PC-3 (cell line): ENCODE results near the gene GAS2. TPM values are rescaled to one million over a fixed set of nuclear protein-coding genes. Genes with fewer than 3 reads are reported as not detected.

Experiments
- ATAC-seq: fragments of 200-7000 bp; cut with Tn5 transposase; 2 replicates; pipeline ENCODE4 v1.9.1; 2020; ENCODE audit warnings: mild to moderate bottlenecking, moderate library complexity
- BruUV-seq: library from RNA; stranded (reverse); fragments of 400-500 nt; replicated peaks from 2 replicates; lab custom pipeline; 2021; lab: Mats Ljungman, UMichigan
- CTCF ChIA-PET: fragments of 300-600 bp; sonication (Branson Sonifier 250); formaldehyde crosslinking; loops from one replicate; lab custom pipeline; 2022; ENCODE audit warnings: antibody characterized with exemption; lab: Charles Lee
- POLR2A ChIA-PET: fragments of 300-600 bp; sonication (Branson Sonifier 250); formaldehyde crosslinking; loops from one replicate; lab custom pipeline; 2022; ENCODE audit warnings: antibody characterized with exemption; ENCODE audit not compliant: unreplicated experiment; lab: Charles Lee
- DNase-seq: peaks from one replicate; pipeline ENCODE4 v3.0.0-alpha.2; 2015
- H2AFZ ChIP-seq: fragments of 300-600 bp; sonication (generic); 2 replicates; pipeline ENCODE4 v1.6.0; 2016; ENCODE audit warnings: antibody characterized with exemption, low read length
- H3F3A ChIP-seq: fragments of 300-600 bp; sonication (generic); one replicate; pipeline ENCODE4 v1.6.0; 2017; ENCODE audit warnings: antibody characterized with exemption, low read length, control low read depth, mild to moderate bottlenecking; ENCODE audit not compliant: unreplicated experiment
- H3K27ac ChIP-seq: fragments of 300-600 bp; sonication (generic); 2 replicates; pipeline ENCODE4 v1.5.1; 2016; ENCODE audit warnings: mild to moderate bottlenecking, low read length
- H3K27me3 ChIP-seq: fragments of 300-600 bp; sonication (generic); 2 replicates; pipeline ENCODE4 v1.6.1; 2016; ENCODE audit warnings: low read length, mixed read lengths
- H3K36me3 ChIP-seq: fragments of 300-600 bp; sonication (generic); 2 replicates; pipeline ENCODE4 v1.6.1; 2016; ENCODE audit warnings: low read depth, mixed run types, low read length, mixed read lengths
- H3K4me1 ChIP-seq: fragments of 300-600 bp; sonication (generic); 2 replicates; pipeline ENCODE4 v1.5.1; 2016; ENCODE audit warnings: low read length; ENCODE audit not compliant: insufficient read depth
- H3K4me2 ChIP-seq: fragments of 300-600 bp; sonication (generic); 2 replicates; pipeline ENCODE4 v1.6.0; 2016; ENCODE audit warnings: low read length
- H3K4me3 ChIP-seq: fragments of 300-600 bp; sonication (generic); 2 replicates; pipeline ENCODE4 v1.5.1; 2016; ENCODE audit warnings: mild to moderate bottlenecking, low read length, mixed read lengths
- H3K79me2 ChIP-seq: fragments of 300-600 bp; sonication (generic); 2 replicates; pipeline ENCODE4 v1.6.1; 2017; ENCODE audit warnings: low read length, mixed read lengths
- H3K9ac ChIP-seq: fragments of 300-600 bp; sonication (generic); 2 replicates; pipeline ENCODE4 v1.6.0; 2016; ENCODE audit warnings: mild to moderate bottlenecking, low read length
- H3K9me2 ChIP-seq: fragments of 300-600 bp; sonication (generic); replicated peaks from 2 replicates; pipeline ENCODE4 v1.6.1; 2016; ENCODE audit warnings: mixed run types, low read length, mixed read lengths
- H3K9me3 ChIP-seq: fragments of 300-600 bp; sonication (generic); 2 replicates; pipeline ENCODE4 v1.6.1; 2016; ENCODE audit warnings: low read length, mixed read lengths
- H4K20me1 ChIP-seq: fragments of 300-600 bp; sonication (generic); 2 replicates; pipeline ENCODE4 v1.6.1; 2016; ENCODE audit warnings: low read length, mixed read lengths
- EZH2 ChIP-seq: fragments of 300-600 bp; sonication (generic); IDR thresholded peaks from one replicate; pipeline ENCODE4 v1.6.1; 2017; ENCODE audit warnings: antibody characterized with exemption, mild to moderate bottlenecking, low read length; ENCODE audit not compliant: unreplicated experiment
- EZH2phosphoT487 ChIP-seq: fragments of 300-600 bp; sonication (generic); IDR thresholded peaks from 2 replicates; pipeline ENCODE4 v1.6.1; 2018; ENCODE audit warnings: mild to moderate bottlenecking, antibody characterized with exemption, low read length, borderline replicate concordance
- intact Hi-C: fragments of 100-400 bp; cut with micrococcal nuclease; formaldehyde crosslinking; loops from 2 replicates; pipeline ENCODE4 v1.9.0; 2023
- total RNA-seq: library from RNA; depleted of rRNA; stranded (reverse); fragments of >200 nt; gene quantifications from 2 replicates; pipeline ENCODE4 v1.2.3, GENCODE V29; 2014
- TF ChIP-seq, protein P1 (sequence below): fragments of 300-600 bp; sonication (generic); conservative IDR thresholded peaks from 2 replicates; pipeline ENCODE4 v1.5.1; 2017; ENCODE audit warnings: antibody characterized with exemption, low read depth, mild to moderate bottlenecking, low read length

Gene GAS2
- total RNA-seq, 1 experiment from 2014 or later: not detected

DNA sequence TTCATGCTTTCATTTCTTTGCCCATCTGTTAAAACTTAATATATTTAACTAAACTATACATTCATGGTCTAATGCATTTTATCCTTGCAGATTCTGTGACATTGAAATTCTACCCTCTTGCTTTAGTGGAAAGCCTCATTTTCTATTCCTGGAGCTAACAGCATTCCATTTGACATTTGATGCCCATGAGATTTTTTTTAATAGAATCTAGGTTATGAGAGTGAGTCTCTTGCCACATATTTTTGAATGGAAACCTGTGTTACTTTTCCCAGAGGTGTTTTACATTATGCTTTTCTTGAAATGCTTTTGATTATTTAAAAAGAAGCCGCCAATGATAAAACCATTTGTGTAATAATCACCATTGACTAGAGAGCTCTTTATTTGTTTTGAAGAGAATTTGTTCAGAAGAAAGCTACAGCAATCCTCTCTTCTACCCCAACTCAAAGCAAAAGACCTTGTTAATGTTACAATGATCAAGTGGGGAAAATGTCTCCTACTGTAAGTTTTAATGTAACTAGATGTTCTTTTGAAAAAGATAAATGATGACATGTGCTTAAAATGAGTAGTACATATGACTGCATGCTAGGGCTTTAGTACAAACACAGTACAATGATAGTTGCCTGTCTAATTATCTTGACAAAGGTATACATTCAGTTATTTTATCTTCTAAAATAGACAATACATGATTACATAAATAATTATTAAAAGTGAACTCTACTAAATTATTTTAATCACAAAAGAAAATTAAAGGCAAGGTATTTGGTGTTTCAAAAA lies 67.3 kb downstream of the GAS2 start:
- Histone ChIP-seq H3F3A (no peaks in the 10 kb centered on the region), H4K20me1 (no peaks in the 10 kb centered on the region), H3K79me2 (no peaks in the 10 kb centered on the region), H3K9me2 (no peaks in the 10 kb centered on the region), H3K9me3 (no peaks in the 10 kb centered on the region), H2AFZ (no peak overlapping the region), H3K4me1 (no peaks in the 10 kb centered on the region), H3K4me2 (no peak overlapping the region), H3K4me3 (no peak overlapping the region), H3K27me3 (peaks cover 28% of the 10 kb centered on the region), H3K9ac (no peak overlapping the region), H3K36me3 (no peaks in the 10 kb centered on the region), H3K27ac (no peak overlapping the region)
- ChIA-PET POLR2A (no interaction called here), CTCF (no interaction called here)
- ATAC-seq: no peak
- DNase-seq: no peak
- intact Hi-C loops: no loop called here
- TF ChIP-seq, protein P1, sequence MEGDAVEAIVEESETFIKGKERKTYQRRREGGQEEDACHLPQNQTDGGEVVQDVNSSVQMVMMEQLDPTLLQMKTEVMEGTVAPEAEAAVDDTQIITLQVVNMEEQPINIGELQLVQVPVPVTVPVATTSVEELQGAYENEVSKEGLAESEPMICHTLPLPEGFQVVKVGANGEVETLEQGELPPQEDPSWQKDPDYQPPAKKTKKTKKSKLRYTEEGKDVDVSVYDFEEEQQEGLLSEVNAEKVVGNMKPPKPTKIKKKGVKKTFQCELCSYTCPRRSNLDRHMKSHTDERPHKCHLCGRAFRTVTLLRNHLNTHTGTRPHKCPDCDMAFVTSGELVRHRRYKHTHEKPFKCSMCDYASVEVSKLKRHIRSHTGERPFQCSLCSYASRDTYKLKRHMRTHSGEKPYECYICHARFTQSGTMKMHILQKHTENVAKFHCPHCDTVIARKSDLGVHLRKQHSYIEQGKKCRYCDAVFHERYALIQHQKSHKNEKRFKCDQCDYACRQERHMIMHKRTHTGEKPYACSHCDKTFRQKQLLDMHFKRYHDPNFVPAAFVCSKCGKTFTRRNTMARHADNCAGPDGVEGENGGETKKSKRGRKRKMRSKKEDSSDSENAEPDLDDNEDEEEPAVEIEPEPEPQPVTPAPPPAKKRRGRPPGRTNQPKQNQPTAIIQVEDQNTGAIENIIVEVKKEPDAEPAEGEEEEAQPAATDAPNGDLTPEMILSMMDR: no peak
- no peak for TF ChIP-seq EZH2phosphoT487
- TF ChIP-seq EZH2: no peak
- no TSS peak for BruUV-seq

DNA sequence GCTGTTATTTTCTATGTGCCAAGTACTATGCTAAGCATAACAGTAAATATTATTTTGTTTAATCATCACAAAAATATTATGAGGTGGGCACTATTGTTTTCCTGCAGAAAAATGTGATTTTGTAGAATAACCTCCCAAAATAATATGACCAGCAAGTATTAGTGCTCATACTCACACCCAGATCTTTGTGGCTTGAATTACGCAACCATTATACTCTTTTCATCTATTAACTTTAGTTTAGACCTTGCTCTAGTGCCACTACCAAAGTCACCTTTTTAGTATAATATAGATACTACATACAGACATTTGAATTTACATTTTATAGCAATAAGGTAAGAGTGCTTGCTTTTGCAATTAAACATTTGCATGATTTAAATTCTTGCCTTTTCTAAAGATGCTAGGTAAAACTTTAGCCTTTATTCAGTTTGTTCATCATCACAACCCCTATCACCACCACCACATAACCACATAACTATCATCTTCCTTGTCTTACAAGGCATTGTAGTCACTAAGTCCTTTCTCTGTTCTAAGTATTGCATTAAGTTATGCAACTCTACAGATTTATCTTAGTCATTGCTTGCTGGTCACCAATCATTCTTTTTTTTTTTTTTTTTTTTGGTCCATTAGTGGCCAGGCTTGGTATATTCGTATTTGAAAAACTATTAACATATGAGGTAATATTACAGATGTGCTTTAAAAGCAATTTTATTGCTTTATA lies 68.4 kb downstream of the GAS2 start:
- Histone ChIP-seq H3K27ac (no peak overlapping the region), H3K79me2 (no peaks in the 10 kb centered on the region), H2AFZ (no peak overlapping the region), H3K9ac (no peak overlapping the region), H3K9me3 (no peaks in the 10 kb centered on the region), H3K4me2 (no peak overlapping the region), H3K4me1 (no peaks in the 10 kb centered on the region), H3F3A (no peaks in the 10 kb centered on the region), H3K9me2 (no peaks in the 10 kb centered on the region), H3K27me3 (peaks cover 27% of the 10 kb centered on the region), H3K4me3 (no peak overlapping the region), H4K20me1 (no peaks in the 10 kb centered on the region), H3K36me3 (no peaks in the 10 kb centered on the region)
- ChIA-PET POLR2A (no interaction called here), CTCF (no interaction called here)
- intact Hi-C loops: no loop called here
- ATAC-seq (no peak), DNase-seq (no peak)
- TF ChIP-seq, protein P1: no peak
- TF ChIP-seq EZH2phosphoT487 (no peak), EZH2 (no peak)
- no TSS peak for BruUV-seq

DNA sequence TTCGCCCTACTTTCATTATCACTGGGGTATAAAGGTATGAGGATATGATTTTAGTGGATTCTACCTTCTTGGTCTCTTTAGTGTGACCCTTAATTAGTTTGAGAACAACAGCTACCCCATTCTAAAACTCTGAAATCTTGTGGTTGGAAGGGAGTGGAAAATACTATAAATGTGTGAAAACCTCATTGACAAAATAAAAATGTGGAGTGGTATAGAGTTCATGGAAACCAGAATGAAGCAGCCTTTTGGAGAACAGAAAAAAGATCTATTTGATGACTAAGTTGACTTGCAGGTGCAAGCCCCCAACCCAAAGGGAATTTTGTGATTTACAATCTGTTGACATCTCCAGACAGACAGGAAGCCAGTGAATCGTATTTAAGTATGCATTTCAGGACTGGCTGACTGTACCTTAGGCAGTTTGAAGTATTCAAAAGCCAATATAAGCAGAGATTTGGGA lies 75.8 kb downstream of the GAS2 start:
- no peaks in the 10 kb centered on the region for H3K9me3 ChIP-seq
- H3K4me2 ChIP-seq: no peak overlapping the region
- TF ChIP-seq EZH2 (no peak), EZH2phosphoT487 (no peak)
- TF ChIP-seq, protein P1: no peak
- ChIA-PET POLR2A (no interaction called here), CTCF (no interaction called here)
- no peak for ATAC-seq
- H4K20me1 ChIP-seq: no peaks in the 10 kb centered on the region
- no peaks in the 10 kb centered on the region for H3F3A ChIP-seq
- H3K4me3 ChIP-seq: no peak overlapping the region
- H3K27me3 ChIP-seq: peaks cover 46% of the 10 kb centered on the region
- intact Hi-C loops: no loop called here
- no peak for DNase-seq
- no peaks in the 10 kb centered on the region for H3K79me2 ChIP-seq
- H2AFZ ChIP-seq: no peak overlapping the region
- no peaks in the 10 kb centered on the region for H3K4me1 ChIP-seq
- no peaks in the 10 kb centered on the region for H3K36me3 ChIP-seq
- H3K9me2 ChIP-seq: no peaks in the 10 kb centered on the region
- no peak overlapping the region for H3K27ac ChIP-seq
- H3K9ac ChIP-seq: no peak overlapping the region
- no TSS peak for BruUV-seq
